ENCODE data around the gene FAM114A2.

DNA sequence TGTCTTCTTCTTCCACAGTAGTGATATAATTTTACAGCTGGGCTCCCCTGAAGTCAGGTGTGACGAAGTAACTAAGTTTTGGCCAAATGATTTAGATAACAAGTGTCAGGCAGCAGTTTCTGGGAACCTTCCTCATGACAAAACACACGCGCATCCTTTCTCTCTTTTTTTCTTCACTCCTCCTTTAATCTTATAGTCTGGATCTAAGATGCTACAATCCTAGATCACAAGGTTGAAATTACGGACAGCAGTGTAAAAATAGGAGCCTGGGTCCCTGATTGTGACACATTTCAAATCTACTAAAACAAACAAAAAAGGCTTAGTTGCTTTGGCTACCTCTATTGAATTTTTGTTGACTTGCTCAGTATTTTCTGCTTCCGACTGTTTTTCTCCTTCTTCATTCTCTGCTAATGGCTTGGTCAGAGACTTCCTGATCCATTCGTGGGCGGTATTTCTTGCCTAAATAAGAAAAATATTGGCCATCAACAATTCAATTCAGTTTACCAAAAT lies 36.1 kb downstream of the FAM114A2 start:
- TF ChIP-seq CTCF (IDR thresholded peaks at IDR 0.05 in 4 of 5, conservative IDR thresholded peaks at IDR 0.05 in 1 of 5): no peak
- no peak for TF ChIP-seq POLR2A (IDR thresholded peaks at IDR 0.05)

All from gastrocnemius medialis (tissue), 4 donors.